Measurements from ENCODE around the gene FBXW10. TPM values are rescaled to one million over a fixed set of nuclear protein-coding genes. Genes with fewer than 3 reads are reported as not detected.
"Not testable (repeated sequence)": the region's sequence is repeated elsewhere in the genome, so short reads cannot be mapped to it uniquely, and the experiment has no call there.

The FBXW10 gene
- total RNA-seq, 1 experiment from 2014 or later = not detected

DNA sequence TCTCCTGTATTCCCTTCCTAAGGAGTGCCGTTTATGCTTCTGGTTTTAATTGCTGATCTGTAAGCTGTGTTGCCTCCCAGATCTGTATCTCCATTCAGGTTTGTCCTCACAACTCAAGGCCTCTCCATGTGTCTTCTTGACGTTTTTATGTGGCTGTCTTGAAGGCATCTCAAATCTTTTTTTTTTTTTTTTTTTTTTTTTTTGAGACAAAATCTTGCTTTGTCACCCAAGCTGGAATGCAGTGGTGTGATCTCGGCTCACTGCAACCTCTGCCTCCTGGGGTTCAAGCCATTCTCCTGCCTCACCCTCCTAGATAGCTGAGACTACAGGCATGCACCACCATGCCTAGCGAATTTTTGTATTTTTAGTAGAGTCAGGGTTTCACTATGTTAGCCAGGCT lies 51.0 kb downstream of the FBXW10 start:
- not testable (repeated sequence) for DNase-seq, H3K27me3 ChIP-seq, H3K4me3 ChIP-seq, H3K9me3 ChIP-seq
- peaks cover 14% of the 10 kb centered on the region for H3K36me3 ChIP-seq

- H3K27me3 ChIP-seq, H3K9me3 ChIP-seq, H3K4me3 ChIP-seq, DNase-seq: not testable (repeated sequence)
- H3K36me3 ChIP-seq = peaks cover 14% of the 10 kb centered on the region
Observed at GRCh38 chr17:18796887-18797286, 53.0 kb downstream of the FBXW10 start.

GRCh38 chr17:18803458-18804245 lies 59.8 kb downstream of the FBXW10 start:
- H3K4me3 ChIP-seq, DNase-seq, H3K27me3 ChIP-seq, H3K9me3 ChIP-seq, H3K36me3 ChIP-seq: not testable (repeated sequence)

DNA sequence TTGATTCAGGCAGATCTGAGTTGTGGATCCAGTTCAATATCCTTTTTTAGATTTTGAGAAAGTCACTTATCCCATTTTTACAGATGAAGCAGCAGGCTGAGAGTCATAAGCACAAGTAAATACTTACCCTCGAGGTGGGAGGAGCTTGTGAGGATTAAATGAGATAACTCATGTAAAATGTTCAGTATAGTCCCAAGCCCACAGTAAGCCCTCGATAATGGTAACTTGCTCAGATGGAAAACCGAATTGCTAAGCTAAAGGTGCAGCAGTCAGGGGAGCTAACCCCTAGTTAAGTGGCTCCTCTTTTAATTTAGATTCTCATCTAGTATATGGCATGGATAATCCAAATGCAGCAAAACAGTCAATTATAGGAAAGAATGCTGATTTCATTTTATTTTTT lies 72.1 kb downstream of the FBXW10 start:
- not testable (repeated sequence) for H3K9me3 ChIP-seq, H3K27me3 ChIP-seq, H3K4me3 ChIP-seq, DNase-seq, H3K36me3 ChIP-seq

GRCh38 chr17:18816489-18817371 lies 72.9 kb downstream of the FBXW10 start:
- not testable (repeated sequence) for H3K4me3 ChIP-seq, H3K27me3 ChIP-seq, H3K9me3 ChIP-seq, H3K36me3 ChIP-seq
- peak; percentile 4 for DNase-seq

- not testable (repeated sequence) for H3K36me3 ChIP-seq, H3K4me3 ChIP-seq, DNase-seq, H3K9me3 ChIP-seq, H3K27me3 ChIP-seq
Observed at GRCh38 chr17:18821430-18821829, 77.6 kb downstream of the FBXW10 start.

DNA sequence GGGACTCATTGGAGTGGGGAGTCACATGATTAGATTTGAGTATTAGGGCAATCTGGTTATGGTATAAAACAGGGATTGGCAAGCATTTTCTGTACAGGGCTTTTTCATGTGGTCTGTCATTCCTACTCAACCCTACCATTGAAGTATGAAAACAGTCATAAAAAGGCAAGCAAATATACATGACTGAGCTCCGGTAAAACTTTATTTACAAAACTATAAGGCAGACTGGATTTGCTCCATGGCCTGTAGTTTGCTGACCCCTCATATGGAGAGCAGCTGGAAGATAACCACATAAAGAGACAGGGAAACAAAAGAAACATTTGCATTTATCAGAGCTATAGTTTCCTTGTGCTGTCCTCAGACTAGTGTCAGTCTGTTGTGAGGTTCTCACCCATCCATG lies 83.8 kb downstream of the FBXW10 start:
- not testable (repeated sequence) for DNase-seq, H3K36me3 ChIP-seq

More for the DNA sequence above, 83.8 kb downstream of the FBXW10 start:
- not testable (repeated sequence) for H3K4me3 ChIP-seq, H3K27me3 ChIP-seq, H3K9me3 ChIP-seq

Other genes starting within 250 kb of the FBXW10 start
- not detected in 2 replicates for gene TBC1D28, start 99.7 kb upstream of the FBXW10 start, total RNA-seq (2014; rRNA removed; shearing (Covaris generic); ENCODE audit: low replicate concordance)
- gene FOXO3B, start 61.7 kb upstream of the FBXW10 start, total RNA-seq (2014; rRNA removed; shearing (Covaris generic); ENCODE audit: low replicate concordance) = 4.5 TPM in 1 of 2 replicates, not detected in the other
- 40.0 and 47.0 TPM in 2 replicates for gene TVP23B, start 37.1 kb downstream of the FBXW10 start, total RNA-seq (2014; rRNA removed; shearing (Covaris generic); ENCODE audit: low replicate concordance)
- 19.0 and 24.0 TPM in 2 replicates for gene PRPSAP2, start 114.1 kb downstream of the FBXW10 start, total RNA-seq (2014; rRNA removed; shearing (Covaris generic); ENCODE audit: low replicate concordance)
- gene SLC5A10, start 208.1 kb downstream of the FBXW10 start, total RNA-seq (2014; rRNA removed; shearing (Covaris generic); ENCODE audit: low replicate concordance) = not detected in 2 replicates